SK-N-SH treated with all-trans-retinoic acid at 6 μM for 48 hours (cell line): Measurements from ENCODE around the gene MLST8.

Source experiments
- ATAC-seq: fragments of 200-7000 bp; cut with Tn5 transposase; 3 replicates; pipeline ENCODE4 v1.9.1; 2020; ENCODE audit warnings: mild to moderate bottlenecking, moderate library complexity
- BACH2 ChIP-seq: fragments of 250-450 bp; sonication (Bioruptor Pico); IDR thresholded peaks from 2 replicates; pipeline ENCODE4 v1.9.0; 2021; ENCODE audit warnings: mild to moderate bottlenecking, borderline replicate concordance
- CSDC2 ChIP-seq: fragments of 250-450 bp; sonication (Bioruptor Pico); IDR thresholded peaks from 2 replicates; pipeline ENCODE4 v1.5.0; 2020; ENCODE audit warnings: mild to moderate bottlenecking, moderate library complexity
- ESRRG ChIP-seq: fragments of 250-450 bp; sonication (Bioruptor Pico); IDR thresholded peaks from 2 replicates; pipeline ENCODE4 v1.6.1; 2021; ENCODE audit warnings: mild to moderate bottlenecking
- ISL1 ChIP-seq: fragments of 250-450 bp; sonication (Bioruptor Pico); IDR thresholded peaks from 2 replicates; pipeline ENCODE4 v2.1.2; 2022; ENCODE audit warnings: mild to moderate bottlenecking, moderate library complexity
- OSR1 ChIP-seq: fragments of 250-450 bp; sonication (Bioruptor Pico); IDR thresholded peaks from 2 replicates; pipeline ENCODE4 v1.8.0; 2022; ENCODE audit warnings: moderate library complexity, mild to moderate bottlenecking, inconsistent platforms
- PPARA ChIP-seq: fragments of 250-450 bp; sonication (Bioruptor Pico); IDR thresholded peaks from 2 replicates; pipeline ENCODE4 v1.5.0; 2020; ENCODE audit warnings: mild to moderate bottlenecking, borderline replicate concordance
- SNAI2 ChIP-seq: fragments of 250-450 bp; sonication (Bioruptor Pico); IDR thresholded peaks from 2 replicates; pipeline ENCODE4 v1.5.0; 2020; ENCODE audit warnings: mild to moderate bottlenecking, moderate library complexity
- TCF4 ChIP-seq: fragments of 250-450 bp; sonication (Bioruptor Pico); IDR thresholded peaks from 2 replicates; pipeline ENCODE4 v1.8.0; 2021; ENCODE audit warnings: mild to moderate bottlenecking, moderate library complexity, borderline replicate concordance
- ZC3H10 ChIP-seq: fragments of 250-450 bp; sonication (Bioruptor Pico); IDR thresholded peaks from 2 replicates; pipeline ENCODE4 v1.5.1; 2021; ENCODE audit warnings: mild to moderate bottlenecking, moderate library complexity
- ZNF565 ChIP-seq: fragments of 450-650 bp; formaldehyde crosslinking; conservative IDR thresholded peaks from 2 replicates; pipeline ENCODE4 v1.5.0; 2020; ENCODE audit warnings: low read depth, mild to moderate bottlenecking, moderate library complexity
- ZNF70 ChIP-seq: fragments of 450-650 bp; formaldehyde crosslinking; IDR thresholded peaks from 2 replicates; pipeline ENCODE4 v1.5.0; 2020; ENCODE audit warnings: mild to moderate bottlenecking, moderate library complexity
- ZNF8 ChIP-seq: fragments of 450-650 bp; formaldehyde crosslinking; IDR thresholded peaks from 2 replicates; pipeline ENCODE4 v1.5.0; 2020; ENCODE audit warnings: mild to moderate bottlenecking, moderate library complexity
- TF ChIP-seq, protein P1 (sequence below): fragments of 250-450 bp; sonication (Bioruptor Pico); IDR thresholded peaks from 2 replicates; pipeline ENCODE4 v1.5.1; 2020; ENCODE audit warnings: low read depth, mild to moderate bottlenecking, moderate library complexity
- TF ChIP-seq, protein P2 (sequence below): fragments of 250-450 bp; sonication (Bioruptor Pico); IDR thresholded peaks from 2 replicates; pipeline ENCODE4 v1.5.1; 2021; ENCODE audit warnings: mild to moderate bottlenecking, moderate library complexity
- TF ChIP-seq, protein P3 (sequence below): fragments of 250-450 bp; sonication (Bioruptor Pico); IDR thresholded peaks from 2 replicates; pipeline ENCODE4 v1.8.0; 2020; ENCODE audit warnings: mild to moderate bottlenecking, moderate library complexity, borderline replicate concordance
- TF ChIP-seq, protein P4 (sequence below): fragments of 250-450 bp; sonication (Bioruptor Pico); IDR thresholded peaks from 2 replicates; pipeline ENCODE4 v1.8.0; 2021; ENCODE audit warnings: low read depth, mild to moderate bottlenecking, moderate library complexity, borderline replicate concordance
- TF ChIP-seq, protein P5 (sequence below): fragments of 250-450 bp; sonication (Bioruptor Pico); IDR thresholded peaks from 2 replicates; pipeline ENCODE4 v1.5.0; 2020; ENCODE audit warnings: mild to moderate bottlenecking, moderate library complexity

The MLST8 gene

DNA sequence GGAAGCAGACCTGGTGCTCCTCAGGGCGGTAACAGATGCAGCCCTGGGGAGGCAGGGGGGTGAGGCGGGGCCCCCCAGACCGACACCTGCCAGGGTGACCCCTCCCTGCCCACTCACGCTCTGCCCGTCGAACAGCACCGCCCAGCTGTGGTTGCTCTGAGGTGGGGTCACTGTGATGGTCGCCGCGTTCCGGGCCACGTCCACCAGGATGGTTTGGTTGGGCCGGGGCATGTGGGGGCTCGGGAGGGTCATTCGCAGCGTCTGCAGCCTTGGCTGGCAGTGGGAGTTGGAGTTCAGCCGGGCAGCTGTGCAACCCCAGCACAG is 4.7 kb downstream of the MLST8 start:
- TF ChIP-seq, protein P1, sequence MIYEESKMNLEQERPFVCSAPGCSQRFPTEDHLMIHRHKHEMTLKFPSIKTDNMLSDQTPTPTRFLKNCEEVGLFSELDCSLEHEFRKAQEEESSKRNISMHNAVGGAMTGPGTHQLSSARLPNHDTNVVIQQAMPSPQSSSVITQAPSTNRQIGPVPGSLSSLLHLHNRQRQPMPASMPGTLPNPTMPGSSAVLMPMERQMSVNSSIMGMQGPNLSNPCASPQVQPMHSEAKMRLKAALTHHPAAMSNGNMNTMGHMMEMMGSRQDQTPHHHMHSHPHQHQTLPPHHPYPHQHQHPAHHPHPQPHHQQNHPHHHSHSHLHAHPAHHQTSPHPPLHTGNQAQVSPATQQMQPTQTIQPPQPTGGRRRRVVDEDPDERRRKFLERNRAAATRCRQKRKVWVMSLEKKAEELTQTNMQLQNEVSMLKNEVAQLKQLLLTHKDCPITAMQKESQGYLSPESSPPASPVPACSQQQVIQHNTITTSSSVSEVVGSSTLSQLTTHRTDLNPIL (CRISPR knock-in tag) = no peak
- TF ChIP-seq BACH2 (no peak), ESRRG (no peak), ZNF565 (CRISPR knock-in tag) (no peak), SNAI2 (no peak), PPARA (CRISPR knock-in tag) (no peak), OSR1 (CRISPR knock-in tag) (no peak), ZNF70 (CRISPR knock-in tag) (no peak)
- TF ChIP-seq, protein P2, sequence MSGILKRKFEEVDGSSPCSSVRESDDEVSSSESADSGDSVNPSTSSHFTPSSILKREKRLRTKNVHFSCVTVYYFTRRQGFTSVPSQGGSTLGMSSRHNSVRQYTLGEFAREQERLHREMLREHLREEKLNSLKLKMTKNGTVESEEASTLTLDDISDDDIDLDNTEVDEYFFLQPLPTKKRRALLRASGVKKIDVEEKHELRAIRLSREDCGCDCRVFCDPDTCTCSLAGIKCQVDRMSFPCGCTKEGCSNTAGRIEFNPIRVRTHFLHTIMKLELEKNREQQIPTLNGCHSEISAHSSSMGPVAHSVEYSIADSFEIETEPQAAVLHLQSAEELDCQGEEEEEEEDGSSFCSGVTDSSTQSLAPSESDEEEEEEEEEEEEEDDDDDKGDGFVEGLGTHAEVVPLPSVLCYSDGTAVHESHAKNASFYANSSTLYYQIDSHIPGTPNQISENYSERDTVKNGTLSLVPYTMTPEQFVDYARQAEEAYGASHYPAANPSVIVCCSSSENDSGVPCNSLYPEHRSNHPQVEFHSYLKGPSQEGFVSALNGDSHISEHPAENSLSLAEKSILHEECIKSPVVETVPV (CRISPR knock-in tag) = no peak

DNA sequence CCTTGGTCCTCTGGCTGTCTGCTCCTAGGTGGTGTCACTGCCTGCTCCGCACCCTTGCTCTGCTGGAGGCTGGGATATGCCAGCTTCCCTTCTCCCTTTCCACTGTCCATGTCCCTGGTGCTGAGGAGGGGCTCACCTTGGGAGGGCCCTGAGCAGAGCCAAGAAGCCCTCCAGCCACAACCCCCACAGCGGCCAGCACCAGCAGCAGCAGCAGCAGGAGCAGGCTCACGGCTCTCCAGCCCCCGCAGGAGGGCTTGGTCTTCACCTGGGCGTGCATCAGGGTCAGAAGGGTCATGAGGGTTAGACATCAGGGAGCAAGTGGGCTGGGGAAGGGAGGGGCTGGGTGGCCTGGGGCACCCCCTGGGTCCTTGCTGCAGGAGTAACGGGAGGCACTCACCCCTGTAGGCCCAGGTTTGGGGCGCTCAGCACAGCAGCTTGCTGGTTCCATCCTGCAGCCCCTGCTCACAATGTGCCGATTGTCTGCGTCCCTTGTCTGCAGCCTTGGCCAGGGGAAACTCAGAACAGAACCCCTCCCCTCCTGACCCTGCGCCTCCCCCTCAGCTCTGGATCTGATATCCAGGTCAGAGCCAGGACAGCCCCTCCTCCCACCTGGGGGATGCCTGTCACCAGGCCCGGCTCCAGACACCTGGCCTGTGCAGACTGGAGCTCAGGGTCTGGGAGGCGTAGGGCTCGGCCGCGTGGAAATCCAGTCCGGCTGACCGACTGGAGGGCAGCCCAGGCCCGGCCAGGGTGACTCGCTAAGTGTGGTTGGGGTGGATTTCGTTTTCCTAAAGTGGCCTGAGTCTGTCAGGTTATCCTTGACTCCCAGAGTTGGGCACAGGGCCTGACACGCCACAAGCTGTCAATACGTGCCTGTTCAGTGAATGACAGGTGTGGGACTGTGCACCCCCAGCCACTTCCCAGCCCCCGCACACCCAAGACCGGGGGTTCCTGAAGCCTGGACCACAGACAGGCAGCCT is 5.4 kb downstream of the MLST8 start, which contains the start of gene BRICD5:
TSS of gene BRICD5 (minus strand) at position 478 of the 980 bp plus-strand sequence. CDS start at position 448, 30 bp downstream.
- no peak for TF ChIP-seq ISL1 (CRISPR knock-in tag)
- TF ChIP-seq, protein P3, sequence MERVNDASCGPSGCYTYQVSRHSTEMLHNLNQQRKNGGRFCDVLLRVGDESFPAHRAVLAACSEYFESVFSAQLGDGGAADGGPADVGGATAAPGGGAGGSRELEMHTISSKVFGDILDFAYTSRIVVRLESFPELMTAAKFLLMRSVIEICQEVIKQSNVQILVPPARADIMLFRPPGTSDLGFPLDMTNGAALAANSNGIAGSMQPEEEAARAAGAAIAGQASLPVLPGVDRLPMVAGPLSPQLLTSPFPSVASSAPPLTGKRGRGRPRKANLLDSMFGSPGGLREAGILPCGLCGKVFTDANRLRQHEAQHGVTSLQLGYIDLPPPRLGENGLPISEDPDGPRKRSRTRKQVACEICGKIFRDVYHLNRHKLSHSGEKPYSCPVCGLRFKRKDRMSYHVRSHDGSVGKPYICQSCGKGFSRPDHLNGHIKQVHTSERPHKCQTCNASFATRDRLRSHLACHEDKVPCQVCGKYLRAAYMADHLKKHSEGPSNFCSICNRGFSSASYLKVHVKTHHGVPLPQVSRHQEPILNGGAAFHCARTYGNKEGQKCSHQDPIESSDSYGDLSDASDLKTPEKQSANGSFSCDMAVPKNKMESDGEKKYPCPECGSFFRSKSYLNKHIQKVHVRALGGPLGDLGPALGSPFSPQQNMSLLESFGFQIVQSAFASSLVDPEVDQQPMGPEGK = no peak
- no peak for TF ChIP-seq ZNF8
- no peak for TF ChIP-seq TCF4 (CRISPR knock-in tag)
- TF ChIP-seq, protein P4, sequence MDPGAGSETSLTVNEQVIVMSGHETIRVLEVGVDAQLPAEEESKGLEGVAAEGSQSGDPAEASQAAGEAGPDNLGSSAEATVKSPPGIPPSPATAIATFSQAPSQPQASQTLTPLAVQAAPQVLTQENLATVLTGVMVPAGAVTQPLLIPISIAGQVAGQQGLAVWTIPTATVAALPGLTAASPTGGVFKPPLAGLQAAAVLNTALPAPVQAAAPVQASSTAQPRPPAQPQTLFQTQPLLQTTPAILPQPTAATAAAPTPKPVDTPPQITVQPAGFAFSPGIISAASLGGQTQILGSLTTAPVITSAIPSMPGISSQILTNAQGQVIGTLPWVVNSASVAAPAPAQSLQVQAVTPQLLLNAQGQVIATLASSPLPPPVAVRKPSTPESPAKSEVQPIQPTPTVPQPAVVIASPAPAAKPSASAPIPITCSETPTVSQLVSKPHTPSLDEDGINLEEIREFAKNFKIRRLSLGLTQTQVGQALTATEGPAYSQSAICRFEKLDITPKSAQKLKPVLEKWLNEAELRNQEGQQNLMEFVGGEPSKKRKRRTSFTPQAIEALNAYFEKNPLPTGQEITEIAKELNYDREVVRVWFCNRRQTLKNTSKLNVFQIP (CRISPR knock-in tag) = no peak
- TF ChIP-seq, protein P1 (CRISPR knock-in tag) = no peak
- TF ChIP-seq, protein P2 (CRISPR knock-in tag) = no peak
- no peak for TF ChIP-seq ZC3H10 (CRISPR knock-in tag)
- no peak for TF ChIP-seq CSDC2 (CRISPR knock-in tag)
- TF ChIP-seq ZNF565 (CRISPR knock-in tag) = no peak
- no peak for TF ChIP-seq OSR1 (CRISPR knock-in tag)
- TF ChIP-seq, protein P5, sequence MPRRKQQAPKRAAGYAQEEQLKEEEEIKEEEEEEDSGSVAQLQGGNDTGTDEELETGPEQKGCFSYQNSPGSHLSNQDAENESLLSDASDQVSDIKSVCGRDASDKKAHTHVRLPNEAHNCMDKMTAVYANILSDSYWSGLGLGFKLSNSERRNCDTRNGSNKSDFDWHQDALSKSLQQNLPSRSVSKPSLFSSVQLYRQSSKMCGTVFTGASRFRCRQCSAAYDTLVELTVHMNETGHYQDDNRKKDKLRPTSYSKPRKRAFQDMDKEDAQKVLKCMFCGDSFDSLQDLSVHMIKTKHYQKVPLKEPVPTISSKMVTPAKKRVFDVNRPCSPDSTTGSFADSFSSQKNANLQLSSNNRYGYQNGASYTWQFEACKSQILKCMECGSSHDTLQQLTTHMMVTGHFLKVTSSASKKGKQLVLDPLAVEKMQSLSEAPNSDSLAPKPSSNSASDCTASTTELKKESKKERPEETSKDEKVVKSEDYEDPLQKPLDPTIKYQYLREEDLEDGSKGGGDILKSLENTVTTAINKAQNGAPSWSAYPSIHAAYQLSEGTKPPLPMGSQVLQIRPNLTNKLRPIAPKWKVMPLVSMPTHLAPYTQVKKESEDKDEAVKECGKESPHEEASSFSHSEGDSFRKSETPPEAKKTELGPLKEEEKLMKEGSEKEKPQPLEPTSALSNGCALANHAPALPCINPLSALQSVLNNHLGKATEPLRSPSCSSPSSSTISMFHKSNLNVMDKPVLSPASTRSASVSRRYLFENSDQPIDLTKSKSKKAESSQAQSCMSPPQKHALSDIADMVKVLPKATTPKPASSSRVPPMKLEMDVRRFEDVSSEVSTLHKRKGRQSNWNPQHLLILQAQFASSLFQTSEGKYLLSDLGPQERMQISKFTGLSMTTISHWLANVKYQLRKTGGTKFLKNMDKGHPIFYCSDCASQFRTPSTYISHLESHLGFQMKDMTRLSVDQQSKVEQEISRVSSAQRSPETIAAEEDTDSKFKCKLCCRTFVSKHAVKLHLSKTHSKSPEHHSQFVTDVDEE = no peak
- TF ChIP-seq SNAI2 = no peak
- TF ChIP-seq BACH2 = no peak
- ATAC-seq = no peak

More for the DNA sequence above, 4.7 kb downstream of the MLST8 start:
- no peak for ATAC-seq
